SK-N-SH (cell line): ENCODE results near the gene SPATA32.

ENCODE experiments used
- CTCF ChIP-seq: fragments of 200-600 bp; sonication (generic); IDR thresholded peaks from 2 replicates; pipeline ENCODE4 v1.6.1; 2017; ENCODE audit warnings: antibody characterized with exemption, mild to moderate bottlenecking, moderate library complexity
- REST ChIP-seq: IDR thresholded peaks from 2 replicates; pipeline ENCODE4 v1.6.1; 2012; ENCODE audit warnings: mild to moderate bottlenecking, low read depth, low read length, moderate library complexity
- TF ChIP-seq, protein P1 (sequence below): fragments of 150-350 bp; IDR thresholded peaks from 2 replicates; pipeline ENCODE4 v1.6.1; 2017; ENCODE audit warnings: antibody characterized with exemption, low read length, low read depth, borderline replicate concordance

DNA sequence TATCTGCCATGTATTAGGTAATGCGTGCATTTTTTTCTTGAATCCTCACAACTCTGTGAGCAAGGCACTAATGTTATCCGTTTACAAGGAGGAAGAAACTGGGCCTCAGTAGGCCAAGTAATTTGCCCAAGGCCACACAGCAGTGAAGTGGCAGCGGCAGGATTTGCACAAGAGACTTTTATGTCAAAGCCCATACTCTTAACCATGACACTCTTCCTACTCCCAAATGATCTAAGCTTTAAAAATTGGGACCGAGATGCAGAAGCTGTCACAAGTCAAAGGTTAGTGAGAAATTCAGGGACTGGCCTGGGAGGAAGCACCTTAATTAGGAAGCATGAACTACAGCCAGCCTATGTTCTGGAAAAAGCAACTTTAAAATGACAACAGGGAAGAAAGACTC, 44.2 kb upstream of the SPATA32 start:
- TF ChIP-seq REST (no peak), CTCF (no peak)
- TF ChIP-seq, protein P1, sequence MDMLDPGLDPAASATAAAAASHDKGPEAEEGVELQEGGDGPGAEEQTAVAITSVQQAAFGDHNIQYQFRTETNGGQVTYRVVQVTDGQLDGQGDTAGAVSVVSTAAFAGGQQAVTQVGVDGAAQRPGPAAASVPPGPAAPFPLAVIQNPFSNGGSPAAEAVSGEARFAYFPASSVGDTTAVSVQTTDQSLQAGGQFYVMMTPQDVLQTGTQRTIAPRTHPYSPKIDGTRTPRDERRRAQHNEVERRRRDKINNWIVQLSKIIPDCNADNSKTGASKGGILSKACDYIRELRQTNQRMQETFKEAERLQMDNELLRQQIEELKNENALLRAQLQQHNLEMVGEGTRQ = no peak
